HUES48 (cell line): ENCODE measurements around the gene EZR.

ENCODE experiments used
- H3K27ac ChIP-seq: one replicate; pipeline ENCODE4 v1.7.0; 2013; ENCODE audit warnings: low read depth, low read length, inconsistent platforms
- H3K27me3 ChIP-seq: 2 replicates; pipeline ENCODE4 v1.6.1; 2013; ENCODE audit warnings: mild to moderate bottlenecking, low read length; ENCODE audit not compliant: control insufficient read depth, insufficient read depth
- H3K36me3 ChIP-seq: 2 replicates; pipeline ENCODE4 v1.6.1; 2013; ENCODE audit warnings: low read length; ENCODE audit not compliant: control insufficient read depth, insufficient read depth
- H3K4me1 ChIP-seq: 2 replicates; pipeline ENCODE4 v1.6.1; 2013; ENCODE audit warnings: mild to moderate bottlenecking, low read length; ENCODE audit not compliant: control insufficient read depth, insufficient read depth
- H3K4me3 ChIP-seq: 2 replicates; pipeline ENCODE4 v1.5.1; 2013; ENCODE audit warnings: mild to moderate bottlenecking, low read depth, low read length
- H3K9ac ChIP-seq: 2 replicates; pipeline ENCODE4 v1.6.1; 2013; ENCODE audit warnings: mild to moderate bottlenecking, low read depth, low read length, moderate library complexity
- H3K9me3 ChIP-seq: 2 replicates; pipeline ENCODE4 v1.6.1; 2013; ENCODE audit warnings: low read length; ENCODE audit not compliant: control insufficient read depth, insufficient read depth

Gene EZR

DNA sequence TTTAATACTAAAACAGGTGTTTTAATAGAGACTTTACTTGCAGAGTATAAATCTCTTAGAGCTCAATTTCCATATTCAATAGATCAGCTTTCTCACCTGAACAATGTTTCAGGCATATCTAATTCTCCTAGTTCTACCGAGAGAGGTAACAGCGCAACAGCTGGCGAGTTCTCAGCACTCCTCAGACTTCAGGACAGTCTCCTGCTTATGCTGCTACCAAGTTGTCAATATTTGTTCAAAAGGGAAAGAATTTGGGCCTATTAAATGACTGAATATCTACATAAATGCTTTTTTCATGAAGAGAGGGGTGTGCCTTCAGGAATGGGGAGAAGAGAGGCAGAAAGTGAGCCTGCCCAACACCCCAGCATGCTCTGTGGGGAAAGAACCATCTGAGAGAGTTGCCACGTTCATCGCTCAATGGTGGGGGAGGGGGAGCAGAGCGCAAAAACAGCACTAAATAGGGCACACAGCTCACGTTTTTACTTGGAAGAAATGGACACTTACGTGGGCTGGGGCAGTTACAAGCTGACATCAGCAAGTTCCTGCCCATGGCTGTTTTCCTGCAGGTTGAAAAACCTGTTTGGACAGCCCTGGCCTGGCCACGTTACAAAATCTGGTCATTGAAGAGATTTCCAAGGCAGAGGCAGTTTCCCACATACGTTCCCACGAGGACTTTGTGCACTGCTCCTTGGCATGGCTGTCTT lies 38.0 kb downstream of the EZR start:
- no peak overlapping the region for H3K9ac ChIP-seq
- no peak overlapping the region for H3K4me3 ChIP-seq
- H3K27me3 ChIP-seq = no peaks in the 10 kb centered on the region
- H3K9me3 ChIP-seq = no peaks in the 10 kb centered on the region
- H3K36me3 ChIP-seq = peaks cover 94% of the 10 kb centered on the region
- H3K4me1 ChIP-seq = no peaks in the 10 kb centered on the region
- H3K27ac ChIP-seq = no peak overlapping the region

- no peaks in the 10 kb centered on the region for H3K4me1 ChIP-seq
- no peak overlapping the region for H3K9ac ChIP-seq
- peak overlapping the region; percentile 5 for H3K27ac ChIP-seq
- no peak overlapping the region for H3K4me3 ChIP-seq
- H3K36me3 ChIP-seq = peaks cover 95% of the 10 kb centered on the region
- H3K9me3 ChIP-seq = no peaks in the 10 kb centered on the region
- no peaks in the 10 kb centered on the region for H3K27me3 ChIP-seq
These were observed 38.8 kb downstream of the EZR start for GRCh38 chr6:158780246-158780884.

- Histone ChIP-seq H3K4me1 (no peaks in the 10 kb centered on the region), H3K36me3 (peaks cover 95% of the 10 kb centered on the region), H3K9me3 (no peaks in the 10 kb centered on the region), H3K9ac (no peak overlapping the region), H3K27me3 (no peaks in the 10 kb centered on the region), H3K27ac (no peak overlapping the region), H3K4me3 (no peak overlapping the region)
These were observed 41.1 kb downstream of the EZR start for GRCh38 chr6:158778005-158778527.

DNA sequence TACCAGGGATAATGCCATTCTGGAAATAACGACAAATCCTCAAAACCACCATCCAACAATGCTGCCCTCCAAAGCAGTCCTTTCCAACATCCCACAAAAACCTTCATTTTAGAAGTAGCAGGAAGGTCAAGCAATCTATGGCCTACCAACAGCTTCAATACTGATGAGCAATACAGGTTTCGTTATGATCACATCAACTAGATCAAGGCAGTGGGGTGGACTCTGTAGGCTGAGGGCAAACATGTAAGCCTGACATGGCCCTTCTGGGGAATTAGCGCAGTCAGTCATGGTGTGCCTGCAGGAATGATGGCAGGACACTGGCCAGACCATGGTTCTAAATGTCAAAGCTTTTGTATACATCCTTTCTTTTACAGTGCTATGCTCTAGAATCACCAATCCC lies 41.7 kb downstream of the EZR start:
- no peaks in the 10 kb centered on the region for H3K9me3 ChIP-seq
- H3K4me3 ChIP-seq = no peak overlapping the region
- H3K27me3 ChIP-seq = no peaks in the 10 kb centered on the region
- H3K9ac ChIP-seq = no peak overlapping the region
- no peak overlapping the region for H3K27ac ChIP-seq
- peaks cover 95% of the 10 kb centered on the region for H3K36me3 ChIP-seq
- no peaks in the 10 kb centered on the region for H3K4me1 ChIP-seq

- no peak overlapping the region for H3K4me3 ChIP-seq
- peaks cover 95% of the 10 kb centered on the region for H3K36me3 ChIP-seq
- H3K4me1 ChIP-seq = no peaks in the 10 kb centered on the region
- H3K9ac ChIP-seq = no peak overlapping the region
- no peaks in the 10 kb centered on the region for H3K9me3 ChIP-seq
- H3K27ac ChIP-seq = no peak overlapping the region
- no peaks in the 10 kb centered on the region for H3K27me3 ChIP-seq
These were observed 42.4 kb downstream of the EZR start for GRCh38 chr6:158776737-158777136.

DNA sequence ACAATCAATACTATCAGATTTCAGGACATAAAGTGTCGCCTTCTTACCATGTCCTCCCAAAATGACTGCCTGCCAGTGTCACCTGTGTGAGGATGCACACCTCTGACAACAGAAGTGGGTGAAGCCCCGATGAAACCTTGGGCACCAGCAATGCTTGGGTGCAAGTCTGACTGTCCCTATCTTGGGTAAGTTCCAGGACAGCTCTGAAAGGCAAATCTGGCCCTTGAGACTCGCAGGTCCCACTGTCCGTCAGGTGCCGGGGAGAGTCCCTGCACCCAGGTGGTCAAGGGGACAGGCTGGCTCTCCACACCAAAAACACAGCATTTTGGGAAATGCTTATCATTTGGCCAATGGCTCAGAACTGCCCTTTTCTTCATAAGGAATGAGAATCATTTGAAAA lies 43.3 kb downstream of the EZR start:
- H3K9ac ChIP-seq = no peak overlapping the region
- peaks cover 95% of the 10 kb centered on the region for H3K36me3 ChIP-seq
- no peaks in the 10 kb centered on the region for H3K27me3 ChIP-seq
- H3K4me3 ChIP-seq = no peak overlapping the region
- no peaks in the 10 kb centered on the region for H3K9me3 ChIP-seq
- no peaks in the 10 kb centered on the region for H3K4me1 ChIP-seq
- H3K27ac ChIP-seq = no peak overlapping the region

DNA sequence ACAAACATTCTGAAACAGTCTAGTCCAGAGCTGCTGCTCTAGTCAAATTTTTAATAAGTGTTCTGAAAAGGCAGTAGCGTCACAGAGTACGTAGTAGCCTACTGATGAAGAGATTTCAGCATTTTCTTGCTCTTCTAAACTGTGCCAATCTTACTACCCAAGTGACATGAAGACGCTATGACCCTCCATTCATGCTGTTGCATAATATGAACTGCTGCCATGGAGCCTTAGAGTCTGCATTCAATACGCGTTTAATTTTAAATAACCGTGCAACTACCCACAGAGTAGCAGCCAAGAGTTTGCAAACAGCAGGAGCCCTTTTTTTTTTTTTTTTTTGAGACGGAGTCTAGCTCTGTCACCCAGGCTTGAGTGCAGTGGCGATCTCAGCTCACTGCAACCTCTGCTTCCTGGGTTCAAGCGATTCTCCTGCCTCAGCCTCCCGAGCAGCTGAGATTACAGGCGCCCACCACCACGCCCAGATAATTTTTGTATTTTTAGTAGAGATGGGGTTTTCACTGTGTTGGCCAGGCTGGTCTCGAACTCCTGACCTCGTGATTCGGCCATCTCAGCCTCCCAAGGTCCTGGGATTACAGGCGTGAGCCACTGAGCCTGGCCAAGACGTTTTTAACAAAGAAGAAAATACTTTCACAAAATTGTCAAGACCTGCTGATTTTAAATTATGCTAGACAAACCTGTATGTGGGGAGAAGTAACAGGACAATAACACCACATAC lies 44.3 kb downstream of the EZR start:
- H3K4me3 ChIP-seq = no peak overlapping the region
- H3K9ac ChIP-seq = no peak overlapping the region
- H3K27ac ChIP-seq = peak overlapping the region; percentile 6
- H3K4me1 ChIP-seq = no peaks in the 10 kb centered on the region
- H3K36me3 ChIP-seq = peaks cover 95% of the 10 kb centered on the region
- H3K27me3 ChIP-seq = no peaks in the 10 kb centered on the region
- no peaks in the 10 kb centered on the region for H3K9me3 ChIP-seq

- Histone ChIP-seq H3K27ac (peak overlapping the region; percentile 16), H3K4me3 (no peak overlapping the region), H3K9me3 (no peaks in the 10 kb centered on the region), H3K9ac (no peak overlapping the region), H3K36me3 (peaks cover 100% of the 10 kb centered on the region), H3K4me1 (no peaks in the 10 kb centered on the region), H3K27me3 (no peaks in the 10 kb centered on the region)
These were observed 45.4 kb downstream of the EZR start for GRCh38 chr6:158773581-158774449.

GRCh38 chr6:158772851-158773371 lies 46.3 kb downstream of the EZR start:
- H3K4me1 ChIP-seq = no peaks in the 10 kb centered on the region
- no peaks in the 10 kb centered on the region for H3K9me3 ChIP-seq
- H3K27me3 ChIP-seq = no peaks in the 10 kb centered on the region
- peak overlapping the region; percentile 16 for H3K27ac ChIP-seq
- H3K36me3 ChIP-seq = peaks cover 100% of the 10 kb centered on the region
- no peak overlapping the region for H3K9ac ChIP-seq
- no peak overlapping the region for H3K4me3 ChIP-seq

GRCh38 chr6:158772172-158772571 lies 47.0 kb downstream of the EZR start:
- Histone ChIP-seq H3K27me3 (no peaks in the 10 kb centered on the region), H3K4me3 (no peak overlapping the region), H3K4me1 (no peaks in the 10 kb centered on the region), H3K36me3 (peaks cover 100% of the 10 kb centered on the region), H3K9me3 (no peaks in the 10 kb centered on the region), H3K9ac (no peak overlapping the region), H3K27ac (no peak overlapping the region)
